Breast epithelium (tissue), 4 donors: ENCODE results near the gene PSMD2. TPM values are rescaled to one million over a fixed set of nuclear protein-coding genes. Genes with fewer than 3 reads are reported as not detected.

Source experiments
- DNase-seq, 2 donors: peaks; one replicate each; pipeline ENCODE4 v3.0.0-alpha.2; 2019; ENCODE audit warnings: low spot score in 2 of 2
- H3K27ac ChIP-seq, 2 donors: fragments of 200-600 bp; sonication (generic) in 1 of 2; one replicate each; pipeline ENCODE4 v1.5.1; 2016 to 2019; ENCODE audit warnings: mild to moderate bottlenecking in 1 of 2
- H3K27me3 ChIP-seq, 2 donors: fragments of 200-600 bp; sonication (generic) in 1 of 2; one replicate each; pipeline versions ENCODE4 v1.5.1 to v1.6.0; 2017 to 2019; ENCODE audit warnings: control low read depth in 1 of 2, mild to moderate bottlenecking in 1 of 2
- H3K36me3 ChIP-seq: fragments of 200-600 bp; one replicate; pipeline ENCODE4 v1.5.1; 2019
- H3K4me1 ChIP-seq, 2 donors: fragments of 200-600 bp; sonication (generic); one replicate each; pipeline ENCODE4 v1.5.1; 2016 to 2019; ENCODE audit warnings: control low read depth in 1 of 2
- H3K4me3 ChIP-seq, 3 donors: fragments of 200-600 bp; sonication (generic); 1 replicate in 2 of 3; 2 replicates in 1 of 3; pipeline ENCODE4 v1.5.1; 2016 to 2019; ENCODE audit warnings: mild to moderate bottlenecking in 3 of 3, moderate library complexity in 2 of 3
- H3K9me3 ChIP-seq, 2 donors: fragments of 200-600 bp; sonication (generic) in 1 of 2; one replicate each; pipeline ENCODE4 v1.5.1; 2016 to 2019; ENCODE audit warnings: control low read depth in 1 of 2
- POLR2A ChIP-seq: fragments of 450-650 bp; IDR thresholded peaks from one replicate; pipeline ENCODE4 v1.6.1; 2016; ENCODE audit warnings: antibody characterized with exemption, mild to moderate bottlenecking, moderate library complexity
- POLR2AphosphoS5 ChIP-seq, 3 donors: sonication (generic); formaldehyde crosslinking; IDR thresholded peaks; one replicate each; pipeline ENCODE4 v1.6.1; 2017; ENCODE audit warnings: antibody characterized with exemption in 3 of 3
- intact Hi-C: fragments of 100-400 bp; cut with DNase I; formaldehyde crosslinking; loops from one replicate; pipeline ENCODE4 v1.15.1; 2023; ENCODE audit warnings: low total_unique reads
- total RNA-seq, 3 donors: library from RNA; depleted of rRNA; stranded (reverse); fragments of >200 nt; gene quantifications; one replicate each; pipeline ENCODE4 v1.1.0, GENCODE V29; 2016
- TF ChIP-seq, protein P1 (sequence below), 3 donors: fragments of 450-650 bp; IDR thresholded peaks; one replicate each; pipeline ENCODE4 v1.5.1; 2016 to 2017; ENCODE audit warnings: antibody characterized with exemption in 3 of 3, mild to moderate bottlenecking in 3 of 3, moderate library complexity in 3 of 3

Gene PSMD2
- total RNA-seq, 3 donors from 2014 or later: 201 to 275 (median 214) TPM

- H3K27ac ChIP-seq: no peak overlapping the region
- intact Hi-C loops: no loop called here
- TF ChIP-seq POLR2A: no peak
- TF ChIP-seq, protein P1, sequence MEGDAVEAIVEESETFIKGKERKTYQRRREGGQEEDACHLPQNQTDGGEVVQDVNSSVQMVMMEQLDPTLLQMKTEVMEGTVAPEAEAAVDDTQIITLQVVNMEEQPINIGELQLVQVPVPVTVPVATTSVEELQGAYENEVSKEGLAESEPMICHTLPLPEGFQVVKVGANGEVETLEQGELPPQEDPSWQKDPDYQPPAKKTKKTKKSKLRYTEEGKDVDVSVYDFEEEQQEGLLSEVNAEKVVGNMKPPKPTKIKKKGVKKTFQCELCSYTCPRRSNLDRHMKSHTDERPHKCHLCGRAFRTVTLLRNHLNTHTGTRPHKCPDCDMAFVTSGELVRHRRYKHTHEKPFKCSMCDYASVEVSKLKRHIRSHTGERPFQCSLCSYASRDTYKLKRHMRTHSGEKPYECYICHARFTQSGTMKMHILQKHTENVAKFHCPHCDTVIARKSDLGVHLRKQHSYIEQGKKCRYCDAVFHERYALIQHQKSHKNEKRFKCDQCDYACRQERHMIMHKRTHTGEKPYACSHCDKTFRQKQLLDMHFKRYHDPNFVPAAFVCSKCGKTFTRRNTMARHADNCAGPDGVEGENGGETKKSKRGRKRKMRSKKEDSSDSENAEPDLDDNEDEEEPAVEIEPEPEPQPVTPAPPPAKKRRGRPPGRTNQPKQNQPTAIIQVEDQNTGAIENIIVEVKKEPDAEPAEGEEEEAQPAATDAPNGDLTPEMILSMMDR (IDR thresholded peaks at IDR 0.05): no peak
- no peak for TF ChIP-seq POLR2AphosphoS5 (IDR thresholded peaks at IDR 0.05)
- no peaks in the 10 kb centered on the region for H3K27me3 ChIP-seq
- no peak for DNase-seq
- no peaks in the 10 kb centered on the region for H3K36me3 ChIP-seq
- H3K9me3 ChIP-seq: no peaks in the 10 kb centered on the region
- H3K4me1 ChIP-seq: peaks cover 0 to 10% of the 10 kb centered on the region in 2 donors
- H3K4me3 ChIP-seq: no peak overlapping the region
These were observed 58.4 kb downstream of the PSMD2 start for GRCh38 chr3:184357248-184358123.

DNA sequence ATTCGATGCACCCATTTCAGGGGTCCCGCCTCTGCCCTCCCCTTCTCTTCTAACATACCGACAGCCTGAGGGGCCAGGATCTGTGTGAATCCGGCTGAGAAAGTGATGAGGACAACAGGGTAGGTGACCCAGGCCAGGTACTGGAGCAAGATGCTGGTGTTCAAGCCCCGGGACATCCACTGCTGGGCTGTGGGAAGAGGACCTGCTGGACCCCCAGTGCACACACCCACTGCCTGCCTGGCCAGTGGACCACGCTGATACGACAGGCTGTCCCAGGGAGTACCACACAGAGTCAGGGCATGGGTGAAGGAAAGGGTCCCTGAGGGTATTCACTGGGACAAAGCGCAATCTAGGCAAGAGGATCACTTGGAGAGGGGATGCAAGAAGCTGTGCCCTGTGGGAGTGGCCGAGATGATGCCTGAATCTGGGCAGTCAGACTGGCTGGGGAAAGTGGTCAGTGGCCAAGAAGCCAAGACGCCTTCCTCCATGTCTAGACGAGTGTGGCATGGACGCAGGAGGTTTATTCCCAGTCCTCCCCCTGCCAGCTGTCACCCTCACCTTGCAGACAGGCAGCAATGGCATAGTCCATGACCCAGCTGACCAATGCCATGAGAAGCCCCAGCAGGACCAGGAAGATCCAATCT is 59.2 kb downstream of the PSMD2 start:
- no peaks in the 10 kb centered on the region for H3K27me3 ChIP-seq
- no peak overlapping the region for H3K4me3 ChIP-seq
- no peak overlapping the region for H3K27ac ChIP-seq
- H3K4me1 ChIP-seq: peaks cover 0 to 10% of the 10 kb centered on the region in 2 donors
- H3K9me3 ChIP-seq: no peaks in the 10 kb centered on the region
- intact Hi-C loops: no loop called here
- H3K36me3 ChIP-seq: no peaks in the 10 kb centered on the region
- TF ChIP-seq POLR2A: no peak
- no peak for TF ChIP-seq POLR2AphosphoS5 (IDR thresholded peaks at IDR 0.05)
- TF ChIP-seq, protein P1 (IDR thresholded peaks at IDR 0.05): no peak
- no peak for DNase-seq

Other genes starting within 250 kb of the PSMD2 start
- gene HTR3C, start 246.2 kb upstream of the PSMD2 start, total RNA-seq: not detected
- gene HTR3E, start 202.2 kb upstream of the PSMD2 start, total RNA-seq: not detected
- gene EIF2B5, start 163.9 kb upstream of the PSMD2 start, total RNA-seq: 10 to 100 TPM; 37.3 to 62.3 (median 50.1) TPM
- 10 to 100 TPM; 35.7 to 40.2 (median 36.1) TPM for gene DVL3, start 143.9 kb upstream of the PSMD2 start, total RNA-seq
- gene AP2M1, start 124.4 kb upstream of the PSMD2 start, total RNA-seq: 100 to 1,000 TPM; 195 to 240 (median 204) TPM
- 10 to 100 TPM; 59.4 to 77.4 (median 71.8) TPM for gene ABCF3, start 113.0 kb upstream of the PSMD2 start, total RNA-seq
- under 1 TPM; 0.16 to 0.88 (median 0.33) TPM for gene VWA5B2, start 69.7 kb upstream of the PSMD2 start, total RNA-seq
- gene ALG3, start 50.3 kb upstream of the PSMD2 start, total RNA-seq: 10 to 100 TPM; 36.4 to 46.5 (median 42.6) TPM
- gene EEF1AKMT4, start 49.6 kb upstream of the PSMD2 start, total RNA-seq: 1 to 10 TPM; 3.4 to 9.7 (median 6.2) TPM
- gene CAMK2N2, start 37.7 kb upstream of the PSMD2 start, total RNA-seq: not detected
- not detected for gene ECE2, start 23.2 kb upstream of the PSMD2 start, total RNA-seq
- 100 to 1,000 TPM; 168 to 202 (median 196) TPM for gene EIF4G1, start 15.4 kb downstream of the PSMD2 start, total RNA-seq
- gene FAM131A, start 38.4 kb downstream of the PSMD2 start, total RNA-seq: 10 to 100 TPM; 18.7 to 32.4 (median 26.5) TPM
- 1 to 10 TPM; 2.1 to 4.2 (median 2.6) TPM for gene CLCN2, start 62.4 kb downstream of the PSMD2 start, total RNA-seq
- gene POLR2H, start 62.5 kb downstream of the PSMD2 start, total RNA-seq: 100 to 1,000 TPM in 1 of 3 donors, 10 to 100 TPM in 2; 63.7 to 101 (median 99.5) TPM
- 1 to 10 TPM in 1 of 3 donors, under 1 TPM in 2; 0.64 to 1.3 (median 0.73) TPM for gene THPO, start 79.0 kb downstream of the PSMD2 start, total RNA-seq
- 10 to 100 TPM in 2 of 3 donors, 1 to 10 TPM in 1; 9.6 to 20.3 (median 12.1) TPM for gene CHRD, start 80.8 kb downstream of the PSMD2 start, total RNA-seq